SKM-1 treated with dmso at 0.1 percent for 144 hours (cell line): Measurements from ENCODE around the gene BRAF.
"Not testable (repeated sequence)": the region's sequence is repeated elsewhere in the genome, so short reads cannot be mapped to it uniquely, and the experiment has no call there.

Source experiments
- DNase-seq: peaks from one replicate; lab custom pipeline; 2025; ENCODE audit not compliant: unreplicated experiment; lab: John Stamatoyannopoulos, UW

Gene BRAF

GRCh38 chr7:140719721-140720120 lies 205.0 kb downstream of the BRAF start:
- peak; percentile 61 for DNase-seq

- DNase-seq, result no peak
Measured at GRCh38 chr7:140714331-140715040, 210.2 kb downstream of the BRAF start.

DNA sequence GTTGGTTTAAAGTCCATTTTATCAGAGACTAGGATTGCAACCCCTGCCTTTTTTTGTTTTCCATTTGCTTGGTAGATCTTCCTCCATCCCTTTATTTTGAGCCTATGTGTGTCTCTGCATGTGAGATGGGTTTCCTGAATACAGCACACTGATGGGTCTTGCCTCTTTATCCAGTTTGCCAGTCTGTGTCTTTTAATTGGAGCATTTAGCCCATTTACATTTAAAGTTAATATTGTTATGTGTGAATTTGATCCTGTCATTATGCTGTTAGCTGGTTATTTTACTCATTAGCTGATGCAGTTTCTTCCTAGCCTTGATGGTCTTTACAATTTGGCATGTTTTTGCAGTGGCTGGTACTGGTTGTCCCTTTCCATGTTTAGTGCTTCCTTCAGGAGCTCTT lies 212.3 kb downstream of the BRAF start:
- DNase-seq, result not testable (repeated sequence)

DNA sequence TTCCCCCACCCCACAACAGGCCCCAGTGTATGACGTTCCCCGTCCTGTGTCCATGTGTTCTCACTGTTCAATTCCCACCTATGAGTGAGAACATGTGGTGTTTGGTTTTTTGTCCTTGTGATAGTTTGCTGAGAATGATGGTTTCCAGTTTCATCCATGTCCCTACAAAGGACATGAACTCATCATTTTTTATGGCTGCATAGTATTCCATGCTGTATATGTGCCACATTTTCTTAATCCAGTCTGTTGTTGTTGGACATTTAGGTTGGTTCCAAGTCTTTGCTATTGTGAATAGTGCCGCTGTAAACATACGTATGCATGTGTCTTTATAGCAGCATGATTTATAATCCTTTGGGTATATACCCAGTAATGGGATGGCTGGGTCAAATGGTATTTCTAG lies 216.0 kb downstream of the BRAF start:
- DNase-seq, result not testable (repeated sequence)

- no peak for DNase-seq
Measured at GRCh38 chr7:140707132-140707531, 217.6 kb downstream of the BRAF start.

DNA sequence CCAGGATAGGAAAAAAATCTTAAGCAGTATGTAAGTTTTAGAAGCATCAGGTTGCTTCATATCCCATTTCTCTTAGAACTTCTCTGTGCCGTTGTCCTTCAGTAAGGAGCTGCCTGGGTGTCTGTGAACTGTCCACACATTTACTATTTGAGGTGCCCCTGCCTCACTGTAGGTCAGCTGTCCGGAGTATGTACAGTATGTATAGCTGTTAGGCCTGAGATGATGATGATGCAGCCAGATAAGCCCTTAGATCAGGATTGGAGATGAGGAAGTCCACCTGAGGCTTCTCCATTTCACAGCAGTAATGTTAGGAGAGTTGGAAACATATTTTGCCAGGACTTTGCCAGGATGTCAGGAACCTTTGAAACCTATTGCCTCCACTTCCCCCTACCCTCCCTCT lies 220.5 kb downstream of the BRAF start:
- no peak for DNase-seq

DNA sequence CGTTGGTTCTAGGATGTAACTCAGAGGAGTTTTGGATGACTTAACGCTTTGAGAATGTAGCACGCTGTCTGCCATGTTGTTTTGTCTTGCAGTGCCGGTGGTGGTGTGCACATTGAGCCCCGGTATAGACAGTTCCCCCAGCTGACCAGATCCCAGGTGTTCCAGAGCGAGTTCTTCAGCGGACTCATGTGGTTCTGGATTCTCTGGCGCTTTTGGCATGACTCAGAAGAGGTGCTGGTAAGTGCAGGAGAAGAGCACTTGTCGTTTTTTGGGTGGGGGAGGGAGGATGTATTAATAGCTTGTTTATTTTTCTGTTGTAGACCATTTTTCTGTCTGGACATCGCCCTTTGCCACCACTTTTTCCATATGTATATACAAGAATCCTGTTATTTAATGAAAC lies 222.0 kb downstream of the BRAF start:
- no peak for DNase-seq

GRCh38 chr7:140698477-140698876 lies 226.3 kb downstream of the BRAF start:
- no peak for DNase-seq

DNA sequence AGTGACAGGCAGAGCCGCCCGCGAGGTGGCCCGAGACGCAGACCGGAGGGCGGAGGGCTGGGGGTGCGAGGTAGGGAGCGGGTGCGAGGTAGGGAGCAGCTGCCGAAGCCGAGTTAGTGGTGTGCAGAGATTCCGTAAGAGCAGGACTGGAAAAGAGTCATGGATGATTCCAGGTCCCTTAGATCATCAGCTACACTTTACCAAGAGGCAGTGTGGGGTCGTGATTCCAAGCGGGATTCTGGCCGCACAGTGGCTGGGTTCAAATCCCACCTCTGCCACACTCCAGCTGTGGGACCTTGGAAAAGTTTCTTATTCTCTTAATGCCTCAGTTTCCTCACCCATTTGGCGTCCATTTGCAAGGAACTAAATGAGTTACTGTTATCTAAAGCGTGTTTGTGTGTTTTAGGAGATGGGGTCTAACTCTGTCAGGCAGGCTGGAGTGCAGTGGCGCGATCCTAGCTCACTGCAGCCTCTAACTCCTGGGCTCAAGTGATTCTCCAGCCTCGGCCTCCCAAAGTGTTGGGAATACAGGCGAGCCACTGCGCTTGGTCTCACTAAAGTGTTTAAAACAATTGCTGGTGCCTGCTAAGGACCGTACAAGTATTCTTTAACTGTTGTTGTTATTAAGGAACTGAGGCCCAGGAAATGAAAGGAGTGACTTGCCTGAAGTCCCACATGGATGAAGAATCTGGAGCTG lies 227.1 kb downstream of the BRAF start:
- DNase-seq, result no peak

GRCh38 chr7:140696680-140697446 lies 227.9 kb downstream of the BRAF start, which contains the start of gene NDUFB2:
Gene NDUFB2 (plus strand): TSS chr7:140696708. CDS start chr7:140696745, 37 bp downstream.
- DNase-seq, result peak; percentile 83

GRCh38 chr7:140696024-140696679 lies 228.6 kb downstream of the BRAF start:
- DNase-seq, result no peak

- DNase-seq, result no peak
Measured at GRCh38 chr7:140695381-140695780, 229.3 kb downstream of the BRAF start.

- no peak for DNase-seq
Measured at GRCh38 chr7:140694592-140694991, 230.1 kb downstream of the BRAF start.

DNA sequence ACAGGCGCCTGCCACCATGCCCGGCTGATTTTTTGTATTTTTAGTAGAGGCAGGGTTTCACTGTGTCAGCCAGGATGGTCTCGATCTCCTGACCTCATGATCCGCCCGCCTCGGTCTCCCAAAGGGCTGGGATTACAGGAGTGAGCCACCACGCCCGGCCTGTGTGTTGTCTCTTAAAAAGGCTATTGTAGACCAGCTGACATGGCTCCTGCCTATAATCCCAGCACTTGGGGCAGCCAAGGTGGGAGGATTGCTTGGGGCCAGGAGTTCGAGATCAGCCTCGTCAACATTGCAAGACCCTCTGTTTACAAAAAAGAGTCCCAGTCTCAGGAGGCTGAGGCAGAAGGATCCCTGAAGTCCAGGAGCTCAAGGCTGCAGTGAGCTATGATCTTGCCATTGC lies 230.9 kb downstream of the BRAF start:
- not testable (repeated sequence) for DNase-seq

- no peak for DNase-seq
Measured at GRCh38 chr7:140691376-140692045, 233.2 kb downstream of the BRAF start.

- no peak for DNase-seq
Measured at GRCh38 chr7:140689199-140690152, 235.3 kb downstream of the BRAF start.

- no peak for DNase-seq
Measured at GRCh38 chr7:140688341-140688740, 236.4 kb downstream of the BRAF start.

DNA sequence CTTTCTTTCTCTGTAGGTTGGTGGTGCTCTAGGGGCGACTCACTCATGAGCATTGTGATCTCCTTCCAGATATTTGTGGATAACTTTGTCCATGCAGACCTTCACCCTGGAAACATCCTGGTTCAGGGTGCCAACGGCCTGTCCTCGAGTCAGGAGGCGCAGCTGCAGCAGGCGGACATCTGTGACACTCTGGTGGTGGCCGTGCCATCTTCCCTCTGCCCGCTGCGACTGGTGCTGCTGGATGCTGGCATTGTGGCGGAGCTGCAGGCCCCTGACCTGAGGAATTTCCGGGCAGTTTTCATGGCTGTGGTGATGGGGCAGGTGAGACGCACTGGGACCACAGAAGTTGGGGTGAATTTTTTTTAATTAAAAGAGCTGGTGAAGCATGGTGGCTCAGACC lies 237.8 kb downstream of the BRAF start:
- no peak for DNase-seq

DNA sequence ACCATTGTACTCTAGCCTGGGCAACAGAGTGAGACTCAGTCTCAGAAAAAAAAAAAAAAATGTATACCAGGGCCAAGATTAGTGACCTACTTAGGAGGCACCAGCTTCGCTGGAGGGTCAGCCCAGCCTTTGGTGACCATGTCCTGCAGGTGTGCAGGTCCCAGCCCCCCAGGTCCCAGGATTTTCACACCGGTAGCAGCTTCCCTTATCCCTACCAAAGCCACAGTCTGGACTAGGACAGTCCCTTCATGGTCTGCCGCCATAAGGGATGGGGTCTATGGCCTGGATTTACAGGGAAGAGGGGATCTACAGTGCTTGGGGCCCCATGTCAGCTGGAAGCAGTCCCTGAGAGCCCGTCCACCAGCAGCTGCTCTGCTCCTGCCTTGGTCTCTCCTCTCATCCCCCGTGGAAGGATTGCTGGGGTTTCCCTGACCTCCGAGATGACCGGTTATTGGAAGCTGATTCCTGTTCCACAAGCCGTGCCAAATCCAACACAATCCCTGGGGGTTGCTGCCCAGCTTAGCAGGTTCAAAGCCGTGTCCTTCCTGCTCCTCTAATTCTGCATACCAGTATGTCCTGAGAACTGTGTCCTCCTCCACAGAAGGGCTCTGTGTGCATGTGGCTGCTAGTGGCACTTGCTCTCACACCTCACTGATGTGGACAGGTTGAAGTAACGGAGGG lies 239.2 kb downstream of the BRAF start:
- no peak for DNase-seq
